ENCODE data around the gene MOB3C.

- no peak for TF ChIP-seq CTCF (IDR thresholded peaks at IDR 0.05; ENCODE audit: insufficient read depth, low read length, poor library complexity, severe bottlenecking)
- TF ChIP-seq EZH2phosphoT487 (conservative IDR thresholded peaks at IDR 0.05; ENCODE audit: low read length), result no peak
These were observed 34.7 kb downstream of the MOB3C start for GRCh38 chr1:46581681-46582455.

Measured in SU-DHL-6 (cell line).